Measurements from ENCODE around the gene LHFPL3. TPM values are rescaled to one million over a fixed set of nuclear protein-coding genes. Genes with fewer than 3 reads are reported as not detected.

LHFPL3 gene
- total RNA-seq, 4 donors from 2014 or later = not detected

- Histone ChIP-seq H3K27ac (no peak overlapping the region), H3K4me3 (replicated peaks in 1 of 3) (no peak overlapping the region), H3K36me3 (no peaks in the 10 kb centered on the region), H3K27me3 (no peaks in the 10 kb centered on the region), H3K4me1 (no peaks in the 10 kb centered on the region), H3K9me3 (no peaks in the 10 kb centered on the region)
- whole genome bisulfite sequencing, 2 donors = 75 to 91% methylated on average over 2 of the region's 2 CpGs
- TF ChIP-seq POLR2A (IDR thresholded peaks at IDR 0.05) = no peak
- no peak for TF ChIP-seq CTCF (IDR thresholded peaks at IDR 0.05)
- intact Hi-C loops (cut with DNase I) = no loop called here
- no peak for DNase-seq
Measured at GRCh38 chr7:104804696-104805095, 476.3 kb downstream of the LHFPL3 start.

DNA sequence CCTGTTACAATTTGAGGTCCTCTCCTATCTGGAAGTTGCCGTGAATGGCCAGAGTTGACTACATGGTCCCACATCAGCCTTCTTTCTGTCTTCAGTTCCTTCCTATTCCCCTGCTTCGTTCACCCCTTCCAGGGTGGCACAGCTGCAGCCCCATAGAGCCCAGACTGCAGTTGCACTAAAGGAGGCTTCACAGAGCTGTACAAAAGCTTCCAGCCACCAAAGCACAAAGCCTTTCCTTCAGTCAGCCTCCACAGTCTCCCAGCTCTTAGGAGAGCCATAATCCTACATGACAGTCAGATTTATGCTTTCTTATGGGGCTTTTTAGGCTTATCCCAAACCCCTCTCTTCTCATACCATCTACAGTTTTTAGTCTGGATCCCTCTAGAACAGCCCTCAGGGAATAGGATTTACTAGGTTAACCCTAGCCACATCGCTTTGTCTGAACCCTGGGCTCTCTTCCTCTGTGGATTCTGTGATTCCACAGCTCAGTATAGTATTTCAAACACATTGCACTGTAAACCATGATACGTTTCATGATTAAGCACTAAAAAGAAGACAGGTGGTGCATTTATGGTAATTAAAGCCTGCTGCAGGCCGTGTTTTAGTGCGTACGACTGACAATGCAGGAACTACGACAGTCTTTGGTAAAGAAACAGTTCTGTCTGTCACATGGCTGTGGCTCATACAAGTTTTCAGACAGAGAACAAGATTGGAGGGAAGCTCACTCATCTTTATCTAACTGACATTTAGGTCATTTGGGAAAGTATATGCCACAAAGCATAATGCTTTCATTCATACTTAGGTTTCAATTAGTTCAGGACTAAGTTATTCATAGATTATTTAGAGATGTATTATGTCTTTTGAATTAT is 477.3 kb downstream of the LHFPL3 start:
- Histone ChIP-seq H3K27ac (no peak overlapping the region), H3K4me1 (no peaks in the 10 kb centered on the region), H3K36me3 (no peaks in the 10 kb centered on the region), H3K9me3 (no peaks in the 10 kb centered on the region), H3K27me3 (no peaks in the 10 kb centered on the region), H3K4me3 (replicated peaks in 1 of 3) (no peak overlapping the region)
- intact Hi-C loops (cut with DNase I) = no loop called here
- TF ChIP-seq CTCF (IDR thresholded peaks at IDR 0.05) (no peak), POLR2A (IDR thresholded peaks at IDR 0.05) (no peak)
- WGBS, 2 donors = 78 to 79% methylated on average over 8 of the region's 8 CpGs
- DNase-seq = no peak

DNA sequence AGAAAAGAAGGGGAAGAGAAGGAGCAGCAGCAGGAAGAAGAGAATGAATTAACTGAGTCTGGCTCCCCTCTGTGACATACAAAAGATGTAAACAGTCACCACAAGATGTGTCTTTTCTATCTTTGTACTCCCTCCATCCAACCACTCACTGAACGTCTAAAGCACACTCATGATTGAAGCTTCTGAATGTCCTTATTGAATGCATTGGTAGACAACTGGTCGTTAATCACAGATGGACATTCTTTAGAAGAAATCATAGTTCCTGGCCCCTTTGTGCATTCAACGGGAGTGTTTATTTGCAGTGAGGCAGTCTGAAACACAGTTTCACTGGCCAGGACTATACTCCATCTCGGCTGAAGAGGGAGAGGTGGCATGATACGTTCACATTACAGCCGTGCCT is 479.3 kb downstream of the LHFPL3 start:
- DNase-seq = no peak
- H3K27ac ChIP-seq = no peak overlapping the region
- H3K9me3 ChIP-seq = no peaks in the 10 kb centered on the region
- no peaks in the 10 kb centered on the region for H3K27me3 ChIP-seq
- H3K4me1 ChIP-seq = no peaks in the 10 kb centered on the region
- no peaks in the 10 kb centered on the region for H3K36me3 ChIP-seq
- 61 to 68% methylated on average over 6 of the region's 6 CpGs for WGBS, 2 donors
- intact Hi-C loops (cut with DNase I) = no loop called here
- TF ChIP-seq CTCF (IDR thresholded peaks at IDR 0.05) (no peak), POLR2A (IDR thresholded peaks at IDR 0.05) (no peak)
- H3K4me3 ChIP-seq (replicated peaks in 1 of 3) = no peak overlapping the region

DNA sequence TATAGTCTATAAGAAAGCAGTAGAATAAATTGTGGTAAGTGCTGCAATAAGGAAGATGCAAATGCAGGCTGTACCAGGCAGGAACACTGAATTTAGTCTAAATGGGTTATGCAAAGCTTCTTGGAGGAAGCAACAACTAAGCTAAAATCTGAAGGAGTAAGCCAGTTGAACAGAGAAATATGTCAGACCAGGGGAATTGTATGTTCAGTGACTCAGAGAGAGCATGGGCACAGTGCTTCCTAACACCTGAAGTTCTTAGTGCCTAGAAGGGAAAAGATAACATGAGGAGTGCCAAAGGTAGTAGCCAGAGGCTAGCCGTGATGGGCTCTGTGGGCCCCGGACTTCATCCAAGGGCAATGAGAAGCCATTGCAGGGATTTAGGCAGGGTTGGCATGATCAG is 481.5 kb downstream of the LHFPL3 start:
- no peaks in the 10 kb centered on the region for H3K27me3 ChIP-seq
- H3K9me3 ChIP-seq = no peaks in the 10 kb centered on the region
- WGBS, 2 donors = 86 to 93% methylated on average over 2 of the region's 2 CpGs
- no peak for DNase-seq
- no peak overlapping the region for H3K4me3 ChIP-seq (replicated peaks in 1 of 3)
- H3K36me3 ChIP-seq = no peaks in the 10 kb centered on the region
- no peak overlapping the region for H3K27ac ChIP-seq
- no peaks in the 10 kb centered on the region for H3K4me1 ChIP-seq
- TF ChIP-seq CTCF (IDR thresholded peaks at IDR 0.05) = no peak
- TF ChIP-seq POLR2A (IDR thresholded peaks at IDR 0.05) = no peak
- intact Hi-C loops (cut with DNase I) = no loop called here

DNA sequence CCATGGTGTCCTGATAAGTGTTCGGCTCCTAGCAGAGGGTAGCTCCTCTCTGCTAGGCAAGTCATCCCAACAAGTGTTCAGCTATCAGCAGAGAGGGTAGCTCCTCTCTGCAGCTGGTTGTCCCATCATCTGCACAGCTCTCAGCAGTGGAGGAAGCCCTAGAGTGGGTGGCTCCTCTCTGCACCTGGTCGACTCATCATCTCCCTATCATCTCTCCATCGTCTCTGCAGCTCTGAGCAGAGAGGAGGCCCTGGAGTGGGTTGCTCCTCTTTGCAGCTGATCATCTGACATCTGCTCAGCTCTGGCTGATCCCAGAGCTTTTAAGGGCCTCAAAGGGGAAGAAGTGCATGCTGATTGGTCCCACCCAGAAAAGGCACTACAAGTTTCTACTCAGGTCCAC is 485.7 kb downstream of the LHFPL3 start:
- Histone ChIP-seq H3K27me3 (no peaks in the 10 kb centered on the region), H3K27ac (no peak overlapping the region), H3K36me3 (no peaks in the 10 kb centered on the region), H3K4me3 (replicated peaks in 1 of 3) (no peak overlapping the region), H3K9me3 (no peaks in the 10 kb centered on the region), H3K4me1 (no peaks in the 10 kb centered on the region)
- no peak for DNase-seq
- TF ChIP-seq POLR2A (IDR thresholded peaks at IDR 0.05) (no peak), CTCF (IDR thresholded peaks at IDR 0.05) (no peak)
- intact Hi-C loops (cut with DNase I) = no loop called here
- 81 to 83% methylated on average over 2 to 3 of the region's 3 CpGs for WGBS, 2 donors

Data from thyroid gland (tissue), 4 donors.